B cell (primary cell): ENCODE measurements around the gene KCND3.

Source experiments
- EZH2 ChIP-seq: IDR thresholded peaks from 2 replicates; pipeline ENCODE4 v1.6.1; 2012; ENCODE audit warnings: borderline replicate concordance, low read depth, mild to moderate bottlenecking, moderate library complexity, low read length; ENCODE audit not compliant: insufficient read depth, poor library complexity, severe bottlenecking
- TF ChIP-seq, protein P1 (sequence below): fragments of 200-600 bp; IDR thresholded peaks from one replicate; pipeline ENCODE4 v1.8.0; 2022; ENCODE audit warnings: antibody characterized with exemption, mild to moderate bottlenecking

DNA sequence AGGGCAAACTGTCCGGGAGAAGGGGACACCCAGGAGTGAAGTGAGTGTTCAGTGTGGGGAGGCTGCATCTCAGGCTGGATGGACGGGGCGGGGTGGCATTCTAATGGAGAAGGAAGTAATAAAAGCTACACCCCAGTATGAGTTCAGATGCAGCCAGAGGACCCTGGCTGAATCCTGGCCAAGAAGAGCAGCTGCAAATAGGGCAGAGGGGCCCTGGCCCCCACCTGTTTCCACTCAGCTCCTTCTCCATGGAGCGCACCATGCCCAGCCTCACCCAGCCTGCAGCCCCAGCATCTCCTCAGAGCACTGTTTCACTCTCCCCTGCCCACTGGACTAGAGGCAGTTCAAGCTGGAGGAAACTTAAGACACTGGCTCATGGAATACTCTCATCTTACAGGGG, 46.4 kb downstream of the KCND3 start:
- TF ChIP-seq, protein P1, sequence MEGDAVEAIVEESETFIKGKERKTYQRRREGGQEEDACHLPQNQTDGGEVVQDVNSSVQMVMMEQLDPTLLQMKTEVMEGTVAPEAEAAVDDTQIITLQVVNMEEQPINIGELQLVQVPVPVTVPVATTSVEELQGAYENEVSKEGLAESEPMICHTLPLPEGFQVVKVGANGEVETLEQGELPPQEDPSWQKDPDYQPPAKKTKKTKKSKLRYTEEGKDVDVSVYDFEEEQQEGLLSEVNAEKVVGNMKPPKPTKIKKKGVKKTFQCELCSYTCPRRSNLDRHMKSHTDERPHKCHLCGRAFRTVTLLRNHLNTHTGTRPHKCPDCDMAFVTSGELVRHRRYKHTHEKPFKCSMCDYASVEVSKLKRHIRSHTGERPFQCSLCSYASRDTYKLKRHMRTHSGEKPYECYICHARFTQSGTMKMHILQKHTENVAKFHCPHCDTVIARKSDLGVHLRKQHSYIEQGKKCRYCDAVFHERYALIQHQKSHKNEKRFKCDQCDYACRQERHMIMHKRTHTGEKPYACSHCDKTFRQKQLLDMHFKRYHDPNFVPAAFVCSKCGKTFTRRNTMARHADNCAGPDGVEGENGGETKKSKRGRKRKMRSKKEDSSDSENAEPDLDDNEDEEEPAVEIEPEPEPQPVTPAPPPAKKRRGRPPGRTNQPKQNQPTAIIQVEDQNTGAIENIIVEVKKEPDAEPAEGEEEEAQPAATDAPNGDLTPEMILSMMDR = no peak
- no peak for TF ChIP-seq EZH2
